Eye (tissue), 1 donor: ENCODE results near the gene PI3.

ENCODE experiments used
- DNase-seq: peaks from one replicate; pipeline ENCODE4 v3.0.0-alpha.2; 2015

Gene PI3

DNA sequence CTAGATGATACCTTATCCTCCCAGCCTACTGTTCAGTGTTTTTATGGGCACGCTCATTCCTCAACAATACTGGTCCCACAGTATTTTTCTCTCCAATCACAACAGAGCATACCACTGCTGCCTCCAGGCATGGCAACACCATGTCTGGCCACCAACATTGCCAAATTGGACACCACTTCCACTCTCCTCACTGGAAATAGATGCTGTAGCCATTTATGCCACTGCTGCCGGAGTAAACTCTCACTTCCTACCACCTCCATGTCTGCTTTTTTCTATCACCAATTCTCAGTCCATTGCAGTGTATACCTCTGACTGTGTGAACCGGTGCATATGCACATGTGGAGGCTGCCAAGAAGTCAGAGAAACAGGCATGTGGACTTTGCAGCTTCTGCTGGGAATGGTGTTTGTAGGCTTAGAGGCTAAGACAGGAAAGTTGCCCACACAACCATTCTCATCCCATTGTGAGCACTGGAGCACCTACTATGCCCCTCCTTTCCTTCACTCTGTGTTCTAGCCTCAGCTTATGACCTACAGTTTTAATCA lies 14.4 kb downstream of the PI3 start:
- DNase-seq, result no peak

DNA sequence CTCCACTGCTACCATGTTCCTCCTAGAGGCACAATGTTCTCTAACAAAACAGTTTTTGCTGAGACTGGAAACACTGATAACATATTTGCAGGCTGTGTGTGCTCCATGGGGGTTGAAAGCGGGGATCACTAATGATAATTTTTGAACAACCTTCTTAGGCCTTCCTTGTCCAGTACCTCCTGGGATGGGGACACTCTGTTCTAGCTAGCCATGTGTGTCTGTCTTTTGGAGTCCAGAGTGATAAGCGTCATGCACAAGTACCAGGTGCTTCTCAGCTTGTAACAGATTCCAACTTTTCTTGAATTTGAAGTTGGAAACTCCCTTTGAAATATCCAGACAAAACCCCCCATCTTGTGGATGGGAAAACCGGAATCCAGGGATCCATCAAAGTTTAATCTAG lies 15.2 kb downstream of the PI3 start:
- no peak for DNase-seq

DNA sequence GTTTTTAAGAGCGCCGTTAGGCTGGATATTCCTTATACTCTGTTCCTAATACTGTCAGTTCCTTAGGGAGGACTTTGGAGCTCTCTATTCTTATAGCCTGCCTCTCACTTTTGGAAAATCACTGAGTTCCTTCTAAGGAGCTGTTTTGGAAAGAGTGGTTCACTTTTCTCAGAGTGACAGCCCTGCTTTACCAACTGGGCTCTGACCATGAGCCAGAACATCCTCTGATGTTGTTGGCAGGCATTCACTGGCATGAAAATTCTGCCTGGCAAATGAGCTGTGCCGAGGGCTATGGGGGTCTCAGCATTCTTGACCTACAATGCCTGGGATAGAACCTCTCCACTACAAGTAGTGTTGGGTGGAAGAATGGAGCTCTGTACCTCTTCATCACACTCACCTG lies 17.2 kb downstream of the PI3 start:
- no peak for DNase-seq

DNA sequence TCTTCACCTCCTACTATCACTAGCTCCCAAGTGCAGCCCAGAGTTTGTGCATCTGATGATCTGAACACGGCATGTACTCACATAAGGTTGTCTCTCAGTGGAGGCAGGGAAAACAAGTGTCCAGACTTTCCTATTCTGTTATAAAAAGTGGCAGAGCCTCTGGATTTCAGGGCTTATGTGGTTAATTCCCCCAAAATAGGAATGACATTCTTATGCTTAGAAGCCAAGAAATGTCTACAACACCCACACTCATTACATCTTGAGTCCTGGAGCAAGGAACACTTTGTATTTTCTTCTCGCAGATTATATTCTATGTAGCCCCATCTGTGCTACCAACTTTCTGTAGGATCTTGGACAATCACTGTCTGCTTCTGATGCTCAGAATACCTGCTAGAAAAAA lies 18.6 kb downstream of the PI3 start:
- no peak for DNase-seq

- no peak for DNase-seq
Measured at GRCh38 chr20:45206725-45207124, 32.0 kb downstream of the PI3 start, which contains the start of gene SEMG1. TSS of gene SEMG1 (plus strand) at chr20:45207033. CDS start at chr20:45207054, 21 bp downstream.

- DNase-seq, result no peak
Measured at GRCh38 chr20:45209924-45210323, 35.2 kb downstream of the PI3 start.

GRCh38 chr20:45211569-45212474 lies 37.1 kb downstream of the PI3 start:
- no peak for DNase-seq

DNA sequence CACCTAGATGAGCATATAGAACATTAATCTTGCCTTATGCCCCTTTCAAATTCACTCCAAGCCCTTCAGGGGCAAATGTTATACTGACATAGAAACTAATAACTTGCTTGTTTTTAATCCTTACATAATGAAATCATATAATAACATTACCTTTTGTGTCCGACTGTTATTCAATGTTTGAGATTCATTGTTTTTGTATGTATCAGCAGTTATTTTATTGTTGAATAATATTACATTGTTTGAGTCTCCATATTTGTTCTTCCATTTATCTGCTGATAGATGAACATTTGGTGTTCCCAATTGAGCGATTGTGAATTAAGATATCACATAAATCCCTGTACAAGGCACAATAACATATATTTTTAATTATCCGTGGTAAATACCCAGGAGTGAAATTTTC lies 38.1 kb downstream of the PI3 start:
- DNase-seq, result no peak

DNA sequence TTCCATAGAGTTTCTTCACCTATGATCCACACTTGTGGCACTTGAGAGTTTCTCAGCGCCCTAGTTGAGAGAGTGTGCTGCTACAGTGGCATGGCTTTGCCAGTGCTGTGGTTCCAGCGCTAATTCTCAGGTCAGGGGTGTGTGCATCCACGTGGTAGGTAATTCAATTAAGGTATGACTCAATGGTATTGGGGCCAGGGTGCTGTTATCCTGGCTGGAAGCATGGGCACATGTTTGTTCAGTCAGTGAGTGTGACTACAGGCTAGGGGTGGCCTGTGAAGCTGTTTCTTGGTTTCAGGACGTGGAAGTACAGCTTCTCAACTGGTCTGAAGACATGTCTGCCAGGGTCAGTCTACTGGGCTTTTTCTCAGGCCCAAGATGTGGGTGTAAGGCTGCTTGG lies 43.4 kb downstream of the PI3 start:
- no peak for DNase-seq

GRCh38 chr20:45218636-45219035 lies 43.9 kb downstream of the PI3 start:
- no peak for DNase-seq

DNA sequence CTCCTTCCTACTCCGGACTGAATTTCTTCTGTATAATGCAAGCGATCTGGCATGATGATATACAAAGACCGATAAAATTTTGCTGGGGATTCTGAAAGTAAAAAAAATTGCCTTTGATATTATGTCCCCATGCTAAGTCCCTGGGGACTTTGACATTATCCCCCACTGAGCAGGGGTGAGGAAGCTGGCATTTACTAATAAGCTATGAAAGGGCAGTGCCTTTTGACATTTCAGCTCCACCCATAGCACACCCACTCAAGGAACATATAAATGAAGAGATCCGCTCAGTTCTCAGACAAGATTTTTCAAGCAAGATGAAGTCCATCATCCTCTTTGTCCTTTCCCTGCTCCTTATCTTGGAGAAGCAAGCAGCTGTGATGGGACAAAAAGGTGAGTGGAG lies 46.4 kb downstream of the PI3 start, which contains the start of gene SEMG2:
TSS of gene SEMG2 (plus strand) at position 298 of the 400 bp plus-strand sequence. CDS start at position 315, 17 bp downstream.
- DNase-seq, result no peak

GRCh38 chr20:45223136-45223535 lies 48.4 kb downstream of the PI3 start:
- no peak for DNase-seq
